Thoracic aorta (tissue), 2 donors: ENCODE measurements around the gene RPTOR. TPM values are rescaled to one million over a fixed set of nuclear protein-coding genes. Genes with fewer than 3 reads are reported as not detected.

Source experiments
- ATAC-seq: fragments of 150-250 bp; one replicate; pipeline ENCODE4 v1.8.0; 2017; ENCODE audit warnings: low read depth; ENCODE audit not compliant: insufficient number of reproducible peaks, low FRiP score
- DNase-seq: peaks from one replicate; pipeline ENCODE4 v3.0.0-alpha.2; 2020; ENCODE audit warnings: low spot score
- H3K27ac ChIP-seq, 2 donors: fragments of 200-600 bp; sonication (generic); 1 replicate in 1 of 2; 2 replicates in 1 of 2; pipeline ENCODE4 v1.5.1; 2016; ENCODE audit warnings: mild to moderate bottlenecking in 2 of 2, moderate library complexity in 2 of 2
- H3K27me3 ChIP-seq: fragments of 200-600 bp; sonication (generic); replicated peaks from 2 replicates; pipeline ENCODE4 v1.6.0; 2016; ENCODE audit warnings: mild to moderate bottlenecking; ENCODE audit not compliant: insufficient read depth
- H3K36me3 ChIP-seq: fragments of 200-600 bp; sonication (generic); one replicate; pipeline ENCODE4 v1.5.1; 2016
- H3K4me1 ChIP-seq, 2 donors: fragments of 200-600 bp; sonication (generic); 1 replicate in 1 of 2; 2 replicates in 1 of 2; pipeline versions ENCODE4 v1.5.1 to v1.6.0; 2016; ENCODE audit warnings: low read depth in 2 of 2, mild to moderate bottlenecking in 1 of 2; ENCODE audit not compliant: control insufficient read depth in 1 of 2
- H3K4me3 ChIP-seq: fragments of 200-600 bp; sonication (generic); 2 replicates; pipeline ENCODE4 v1.5.1; 2016; ENCODE audit warnings: mild to moderate bottlenecking
- H3K9me3 ChIP-seq: fragments of 200-600 bp; sonication (generic); 2 replicates; pipeline ENCODE4 v1.5.1; 2016
- CTCF ChIP-seq: fragments of 200-600 bp; sonication (generic); IDR thresholded peaks from one replicate; pipeline ENCODE4 v1.5.1; 2019; ENCODE audit warnings: antibody characterized with exemption
- total RNA-seq, 2 donors: library from RNA; depleted of rRNA; stranded (reverse); fragments of >200 nt; gene quantifications; one replicate each; pipeline versions ENCODE4 v1.1.0 to v1.2.3, GENCODE V29; 2016

The RPTOR gene
- total RNA-seq, 2 donors from 2014 or later, result 42.0 to 47.4 TPM

DNA sequence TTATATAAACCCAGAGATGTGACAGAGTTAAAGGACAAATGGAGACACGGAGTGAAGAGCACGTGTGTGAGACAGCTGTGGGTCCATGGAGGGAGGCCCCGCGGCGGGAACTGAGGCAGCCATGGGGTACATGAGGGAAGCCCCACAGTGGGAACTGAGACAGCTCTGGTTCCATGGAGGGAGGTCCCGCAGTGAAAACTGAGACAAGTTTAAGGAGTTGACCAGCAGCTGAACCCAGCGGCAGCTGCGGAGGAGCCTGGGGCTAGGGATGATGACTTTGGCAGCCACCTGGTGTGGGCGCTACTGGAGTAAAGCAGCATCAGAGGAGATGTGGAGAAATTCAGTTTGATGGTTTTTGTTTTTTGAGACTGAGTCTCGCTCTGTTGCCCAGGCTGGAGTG lies 185.1 kb downstream of the RPTOR start:
- ATAC-seq (no peak), DNase-seq (no peak)
- no peaks in the 10 kb centered on the region for H3K9me3 ChIP-seq
- H3K36me3 ChIP-seq, result no peaks in the 10 kb centered on the region
- H3K4me1 ChIP-seq, result peaks cover 0 to 2% of the 10 kb centered on the region in 2 donors
- no peaks in the 10 kb centered on the region for H3K27me3 ChIP-seq
- no peak overlapping the region for H3K27ac ChIP-seq
- no peak overlapping the region for H3K4me3 ChIP-seq
- TF ChIP-seq CTCF, result no peak

GRCh38 chr17:80730739-80731138 lies 186.1 kb downstream of the RPTOR start:
- Histone ChIP-seq H3K4me3 (no peak overlapping the region), H3K27ac (no peak overlapping the region), H3K36me3 (no peaks in the 10 kb centered on the region), H3K27me3 (no peaks in the 10 kb centered on the region), H3K9me3 (no peaks in the 10 kb centered on the region), H3K4me1 (no peaks in the 10 kb centered on the region)
- no peak for DNase-seq
- TF ChIP-seq CTCF, result no peak
- ATAC-seq, result no peak

DNA sequence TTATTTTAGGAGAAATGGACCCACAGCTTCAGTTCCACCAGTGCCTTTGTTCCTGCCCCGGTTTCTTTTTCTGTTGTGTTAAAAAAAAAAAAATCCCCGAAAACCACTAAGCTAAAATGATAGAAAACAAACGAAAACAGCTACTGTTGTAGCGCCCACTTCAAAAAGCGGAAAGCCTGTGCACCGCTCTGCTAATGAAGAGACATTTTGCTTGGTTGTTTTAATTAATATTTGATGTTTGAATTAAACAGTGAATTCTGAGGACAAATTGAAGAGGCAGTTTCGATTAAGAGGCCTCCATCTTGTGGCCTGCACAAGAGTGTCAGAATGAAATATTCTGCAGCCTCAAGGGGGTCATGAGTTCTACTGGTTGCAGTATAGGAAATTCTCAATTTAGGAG lies 186.7 kb downstream of the RPTOR start:
- Histone ChIP-seq H3K36me3 (no peaks in the 10 kb centered on the region), H3K27ac (no peak overlapping the region), H3K9me3 (no peaks in the 10 kb centered on the region), H3K4me3 (no peak overlapping the region), H3K27me3 (no peaks in the 10 kb centered on the region), H3K4me1 (no peaks in the 10 kb centered on the region)
- no peak for ATAC-seq
- TF ChIP-seq CTCF, result no peak
- no peak for DNase-seq

DNA sequence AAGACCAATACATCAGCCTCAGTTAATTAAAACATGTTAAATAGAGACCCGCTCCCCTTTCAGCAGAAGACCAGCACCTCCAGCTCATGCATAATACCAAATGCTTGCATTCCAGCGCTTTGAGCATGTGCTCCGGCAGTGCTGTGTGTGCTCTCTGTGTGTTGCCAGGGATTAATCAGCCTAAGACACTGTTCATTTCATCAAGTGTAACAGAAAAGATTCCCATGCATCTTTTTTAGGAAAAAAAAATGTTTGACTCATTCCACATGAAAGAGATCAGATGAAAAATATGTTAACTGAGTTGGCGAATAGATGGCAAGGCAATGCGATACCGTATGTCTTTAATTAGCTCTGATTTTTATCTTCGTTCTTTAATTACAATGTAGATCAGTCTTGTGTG lies 187.6 kb downstream of the RPTOR start:
- H3K27ac ChIP-seq, result no peak overlapping the region
- no peak overlapping the region for H3K4me3 ChIP-seq
- TF ChIP-seq CTCF, result no peak
- no peaks in the 10 kb centered on the region for H3K9me3 ChIP-seq
- H3K4me1 ChIP-seq, result no peaks in the 10 kb centered on the region
- no peaks in the 10 kb centered on the region for H3K36me3 ChIP-seq
- ATAC-seq (no peak), DNase-seq (no peak)
- no peaks in the 10 kb centered on the region for H3K27me3 ChIP-seq

DNA sequence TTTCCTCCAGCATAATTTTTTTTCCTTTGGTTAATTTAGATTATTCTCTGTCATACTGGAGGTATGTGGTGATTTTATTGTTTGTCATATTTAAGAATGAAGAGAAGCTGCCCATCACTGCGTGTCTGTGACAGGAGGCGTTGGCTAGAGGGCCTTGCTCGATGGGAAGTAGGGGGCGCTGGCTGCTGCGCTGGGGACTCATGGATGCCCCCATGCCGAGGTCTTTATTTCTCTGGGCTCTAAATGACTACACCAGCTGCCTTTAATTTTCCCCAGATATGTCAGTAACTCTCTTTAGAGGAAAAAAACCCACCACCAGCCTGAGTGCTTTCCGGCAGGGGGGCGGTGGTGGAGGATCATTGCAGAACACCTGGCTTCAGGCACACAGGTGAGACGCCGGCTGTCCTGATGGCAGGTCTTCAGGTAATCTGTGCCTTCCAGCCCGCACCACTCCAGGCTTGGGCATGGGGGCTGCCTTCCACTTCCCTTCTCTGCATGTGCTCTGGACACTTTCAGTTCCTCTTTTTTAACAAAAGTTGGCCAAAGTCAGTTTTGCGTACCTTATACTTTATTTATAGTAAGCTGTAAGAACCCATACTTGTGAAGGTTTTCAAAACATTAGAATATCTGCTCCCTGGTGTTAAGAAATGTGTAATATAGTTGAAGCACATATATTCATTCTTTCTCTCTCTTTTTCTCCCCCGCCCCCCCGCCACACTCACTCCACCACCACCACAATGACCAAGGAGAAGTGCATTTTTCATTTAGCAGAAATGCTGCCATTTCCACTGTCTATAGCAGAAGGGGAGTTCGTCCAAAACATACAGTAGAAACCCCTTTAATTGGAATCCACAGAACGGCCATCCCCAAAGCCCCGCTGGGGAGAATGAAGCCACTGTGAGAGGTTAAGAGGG lies 192.7 kb downstream of the RPTOR start:
- ATAC-seq (no peak), DNase-seq (no peak)
- Histone ChIP-seq H3K36me3 (no peaks in the 10 kb centered on the region), H3K9me3 (no peaks in the 10 kb centered on the region), H3K4me3 (no peak overlapping the region), H3K4me1 (no peaks in the 10 kb centered on the region), H3K27me3 (no peaks in the 10 kb centered on the region), H3K27ac (no peak overlapping the region)
- no peak for TF ChIP-seq CTCF
